HepG2 (cell line): ENCODE data around the gene MSMP.

Source experiments
- BCL3 ChIP-seq: sonication (generic); formaldehyde crosslinking; IDR thresholded peaks from 2 replicates; pipeline ENCODE4 v1.5.1; 2020; ENCODE audit warnings: mild to moderate bottlenecking, missing genetic modification reagents, moderate library complexity
- CHD4 ChIP-seq: fragments of 200-600 bp; sonication (generic); IDR thresholded peaks from 2 replicates; pipeline ENCODE4 v1.7.0; 2017; ENCODE audit warnings: mild to moderate bottlenecking, low read length, borderline replicate concordance
- EZH2 ChIP-seq: conservative IDR thresholded peaks from 2 replicates; pipeline ENCODE4 v1.6.1; 2012; ENCODE audit warnings: mild to moderate bottlenecking, low read depth, low read length, moderate library complexity
- FOXM1 ChIP-seq: sonication (generic); formaldehyde crosslinking; IDR thresholded peaks from 2 replicates; pipeline ENCODE4 v1.5.0; 2020; ENCODE audit warnings: missing genetic modification reagents
- KIAA2018 ChIP-seq: sonication (generic); formaldehyde crosslinking; IDR thresholded peaks from 2 replicates; pipeline ENCODE4 v1.5.0; 2020; ENCODE audit warnings: mild to moderate bottlenecking, missing genetic modification reagents, borderline replicate concordance
- MAZ ChIP-seq, 2 experiments: sonication (generic) in 1 of 2; formaldehyde crosslinking in 1 of 2; IDR thresholded peaks; 2 replicates each; pipeline versions ENCODE4 v1.5.0 to v1.6.1; 2012 to 2020; ENCODE audit warnings: low read depth in 2 of 2, mild to moderate bottlenecking in 2 of 2, borderline replicate concordance in 1 of 2, improper control_type of control experiment in 1 of 2, low read length in 1 of 2, missing genetic modification reagents in 1 of 2, moderate library complexity in 1 of 2
- RAD21 ChIP-seq: fragments of 450-650 bp; formaldehyde crosslinking; IDR thresholded peaks from 2 replicates; pipeline ENCODE4 v1.5.0; 2020; ENCODE audit warnings: mild to moderate bottlenecking
- REST ChIP-seq, 2 experiments: IDR thresholded peaks; 2 replicates each; pipeline ENCODE4 v1.6.1; 2011 to 2012; ENCODE audit warnings: low read length in 2 of 2, borderline replicate concordance in 1 of 2, low read depth in 1 of 2, mild to moderate bottlenecking in 1 of 2, moderate library complexity in 1 of 2
- ZNF879 ChIP-seq: sonication (generic); formaldehyde crosslinking; IDR thresholded peaks from 2 replicates; pipeline ENCODE4 v1.8.1; 2023; ENCODE audit warnings: missing genetic modification reagents

- TF ChIP-seq KIAA2018, result no peak
- no peak for TF ChIP-seq MAZ (IDR thresholded peaks at IDR 0.05; ENCODE audit: borderline replicate concordance, low read depth, low read length)
- TF ChIP-seq MAZ (CRISPR knock-in tag; IDR thresholded peaks at IDR 0.05; ENCODE audit: low read depth), result no peak
- no peak for TF ChIP-seq FOXM1 (CRISPR knock-in tag)
- no peak for TF ChIP-seq ZNF879 (CRISPR knock-in tag)
- TF ChIP-seq REST (IDR thresholded peaks at IDR 0.05; ENCODE audit: borderline replicate concordance in 1 of 2, low read depth in 1 of 2, low read length in 2 of 2), result no peak
- TF ChIP-seq BCL3 (CRISPR knock-in tag), result no peak
- no peak for TF ChIP-seq RAD21 (CRISPR knock-in tag)
- TF ChIP-seq EZH2, result no peak
- TF ChIP-seq CHD4, result no peak
These were observed 21.9 kb upstream of the MSMP start for GRCh38 chr9:35776018-35776417.
